H9 (cell line): Measurements from ENCODE around the gene NPTXR. TPM values are rescaled to one million over a fixed set of nuclear protein-coding genes. Genes with fewer than 3 reads are reported as not detected.

Source experiments
- DNase-seq: peaks from one replicate; pipeline ENCODE4 v3.0.0-alpha.2; 2017
- H2AFZ ChIP-seq: one replicate; pipeline ENCODE4 v1.6.1; 2013; ENCODE audit warnings: mild to moderate bottlenecking, low read length, control low read depth, moderate library complexity
- H2AK5ac ChIP-seq: 2 replicates; pipeline ENCODE4 v1.6.1; 2013; ENCODE audit warnings: low read length, control low read depth, mixed read lengths; ENCODE audit not compliant: insufficient read length
- H2BK120ac ChIP-seq: one replicate; pipeline ENCODE4 v1.6.1; 2013; ENCODE audit warnings: low read depth, mild to moderate bottlenecking, low read length, control low read depth, inconsistent platforms; ENCODE audit not compliant: poor library complexity, severe bottlenecking
- H2BK12ac ChIP-seq: 2 replicates; pipeline ENCODE4 v1.6.1; 2013; ENCODE audit warnings: low read length, control low read depth, mixed read lengths, low read depth; ENCODE audit not compliant: insufficient read length
- H2BK15ac ChIP-seq: 2 replicates; pipeline ENCODE4 v1.6.1; 2013; ENCODE audit warnings: low read depth, low read length, control low read depth
- H2BK20ac ChIP-seq: one replicate; pipeline ENCODE4 v1.6.1; 2013; ENCODE audit warnings: low read depth, mild to moderate bottlenecking, low read length, control low read depth, inconsistent platforms; ENCODE audit not compliant: poor library complexity, severe bottlenecking
- H2BK5ac ChIP-seq: 2 replicates; pipeline ENCODE4 v1.6.1; 2013; ENCODE audit warnings: low read length, control low read depth, mixed read lengths; ENCODE audit not compliant: insufficient read length
- H3K14ac ChIP-seq: 2 replicates; pipeline ENCODE4 v1.6.1; 2013; ENCODE audit warnings: low read length, control low read depth; ENCODE audit not compliant: insufficient read depth
- H3K18ac ChIP-seq: 2 replicates; pipeline ENCODE4 v1.6.1; 2013; ENCODE audit warnings: low read depth, mild to moderate bottlenecking, mixed read lengths, low read length, control low read depth; ENCODE audit not compliant: insufficient read length
- H3K23ac ChIP-seq: 2 replicates; pipeline ENCODE4 v1.6.1; 2013; ENCODE audit warnings: low read length, control low read depth, mixed read lengths, low read depth; ENCODE audit not compliant: insufficient read length
- H3K23me2 ChIP-seq: 2 replicates; pipeline ENCODE4 v1.6.1; 2013; ENCODE audit warnings: low read depth, mild to moderate bottlenecking, mixed read lengths, low read length, control low read depth; ENCODE audit not compliant: insufficient read length, poor library complexity, severe bottlenecking
- H3K27ac ChIP-seq: 2 replicates; pipeline ENCODE4 v1.5.1; 2013; ENCODE audit warnings: low read length, control low read depth, mixed read lengths, low read depth; ENCODE audit not compliant: insufficient read length
- H3K27me3 ChIP-seq: 2 replicates; pipeline ENCODE4 v1.6.1; 2013; ENCODE audit warnings: low read length, control low read depth, inconsistent platforms; ENCODE audit not compliant: insufficient read depth
- H3K4ac ChIP-seq: 2 replicates; pipeline ENCODE4 v1.6.1; 2013; ENCODE audit warnings: low read depth, mild to moderate bottlenecking, control low read depth, inconsistent platforms, low read length, moderate library complexity
- H3K4me1 ChIP-seq: 2 replicates; pipeline ENCODE4 v1.6.1; 2013; ENCODE audit warnings: low read length, control low read depth, inconsistent platforms; ENCODE audit not compliant: insufficient read depth
- H3K4me2 ChIP-seq: 2 replicates; pipeline ENCODE4 v1.6.1; 2013; ENCODE audit warnings: low read length, control low read depth, mixed read lengths; ENCODE audit not compliant: insufficient read length, insufficient read depth
- H3K56ac ChIP-seq: 2 replicates; pipeline ENCODE4 v1.6.1; 2013; ENCODE audit warnings: low read depth, mild to moderate bottlenecking, mixed read lengths, low read length, control low read depth; ENCODE audit not compliant: insufficient read length
- H3K79me1 ChIP-seq: 2 replicates; pipeline ENCODE4 v1.6.1; 2013; ENCODE audit warnings: low read depth, mild to moderate bottlenecking, moderate library complexity, low read length, control low read depth, inconsistent platforms; ENCODE audit not compliant: insufficient read depth, poor library complexity, severe bottlenecking
- H3K79me2 ChIP-seq: 2 replicates; pipeline ENCODE4 v1.6.1; 2013; ENCODE audit warnings: low read length, control low read depth, inconsistent platforms; ENCODE audit not compliant: insufficient read depth
- H3K9ac ChIP-seq: 2 replicates; pipeline ENCODE4 v1.6.1; 2013; ENCODE audit warnings: low read length, control low read depth, mixed read lengths; ENCODE audit not compliant: insufficient read length; ENCODE audit errors: extremely low read depth
- H3K9me3 ChIP-seq: one replicate; pipeline ENCODE4 v1.6.1; 2013; ENCODE audit warnings: low read depth, low read length, inconsistent platforms; ENCODE audit not compliant: control insufficient read depth
- H3T11ph ChIP-seq: one replicate; pipeline ENCODE4 v1.6.1; 2013; ENCODE audit warnings: mild to moderate bottlenecking, low read length, control low read depth, inconsistent platforms
- H4K20me1 ChIP-seq: one replicate; pipeline ENCODE4 v1.6.1; 2013; ENCODE audit not compliant: control insufficient read depth, insufficient read length, insufficient read depth
- H4K5ac ChIP-seq: 2 replicates; pipeline ENCODE4 v1.6.1; 2013; ENCODE audit warnings: low read depth, mild to moderate bottlenecking, mixed read lengths, low read length, control low read depth; ENCODE audit not compliant: insufficient read length
- H4K8ac ChIP-seq: replicated peaks from 2 replicates; pipeline ENCODE4 v1.6.1; 2013; ENCODE audit warnings: low read length, control low read depth, mixed read lengths, low read depth; ENCODE audit not compliant: insufficient read length
- H4K91ac ChIP-seq: 2 replicates; pipeline ENCODE4 v1.6.1; 2013; ENCODE audit warnings: low read depth, mild to moderate bottlenecking, moderate library complexity, mixed read lengths, low read length, control low read depth; ENCODE audit not compliant: insufficient read length
- H3K27ac Mint-ChIP-seq, 3 experiments: 2 replicates in 2 of 3; 3 replicates in 1 of 3; pipeline ENCODE4 v1.8.0; 2020 to 2021; ENCODE audit warnings: mixed read lengths in 3 of 3, mild to moderate bottlenecking in 1 of 3, moderate library complexity in 1 of 3
- H3K27me3 Mint-ChIP-seq: 2 replicates; pipeline ENCODE4 v1.8.0; 2021; ENCODE audit warnings: low read depth, mild to moderate bottlenecking, moderate library complexity, mixed read lengths
- H3K36me3 Mint-ChIP-seq, 3 experiments: 2 replicates in 2 of 3; 3 replicates in 1 of 3; pipeline ENCODE4 v1.8.0; 2020 to 2021; ENCODE audit warnings: low read depth in 3 of 3, mixed read lengths in 3 of 3; ENCODE audit not compliant: insufficient read depth in 1 of 3
- H3K4me1 Mint-ChIP-seq, 2 experiments: 2 replicates each; pipeline ENCODE4 v1.8.0; 2020; ENCODE audit warnings: mixed read lengths in 2 of 2
- H3K4me3 Mint-ChIP-seq, 2 experiments: 2 replicates in 1 of 2; 3 replicates in 1 of 2; pipeline ENCODE4 v1.8.0; 2020 to 2021; ENCODE audit warnings: mild to moderate bottlenecking in 2 of 2, mixed read lengths in 2 of 2, moderate library complexity in 1 of 2
- H3K9me3 Mint-ChIP-seq, 2 experiments: 2 replicates in 1 of 2; 3 replicates in 1 of 2; pipeline ENCODE4 v1.8.0; 2020; ENCODE audit warnings: mild to moderate bottlenecking in 2 of 2, mixed read lengths in 2 of 2, moderate library complexity in 1 of 2
- CTCF ChIP-seq: fragments of 200-600 bp; sonication (generic); conservative IDR thresholded peaks from 3 replicates; pipeline ENCODE4 v1.8.0; 2021; ENCODE audit warnings: antibody characterized with exemption, mild to moderate bottlenecking
- WGBS: extraction: QIAGEN DNeasy Blood & Tissue Kit; methylation state at CpG from one replicate; pipeline ENCODE4 v1.1.7; 2013; ENCODE audit warnings: missing lambda C conversion rate, low lambda C conversion rate, mixed read lengths; ENCODE audit not compliant: insufficient read length; ENCODE audit errors: extremely low coverage; 5-methylcytosine and 5-hydroxymethylcytosine counted together
- total RNA-seq: library from RNA; stranded (reverse); gene quantifications from 2 replicates; pipeline ENCODE4 v1.2.1, GENCODE V29; 2021

Gene NPTXR
- total RNA-seq, 1 experiment from 2014 or later, result 8.1 TPM

- no peak for DNase-seq
- H3T11ph ChIP-seq, result no peak overlapping the region
Measured at GRCh38 chr22:38817196-38817595, 26.6 kb downstream of the NPTXR start.

More at GRCh38 chr22:38817196-38817595, 26.6 kb downstream of the NPTXR start:
- no peak overlapping the region for H3K27ac Mint-ChIP-seq
- Histone ChIP-seq H3K79me1 (no peaks in the 10 kb centered on the region), H2BK15ac (no peak overlapping the region), H4K20me1 (no peaks in the 10 kb centered on the region), H3K27me3 (no peaks in the 10 kb centered on the region), H3K18ac (no peak overlapping the region), H4K91ac (no peak overlapping the region), H3K79me2 (no peaks in the 10 kb centered on the region), H2AK5ac (no peak overlapping the region), H3K9ac (no peak overlapping the region), H3K4me1 (no peaks in the 10 kb centered on the region), H4K8ac (no peak overlapping the region), H3K56ac (no peak overlapping the region), H3K23ac (no peak overlapping the region), H2BK12ac (no peak overlapping the region), H2BK5ac (no peak overlapping the region), H3K4me2 (no peak overlapping the region), H3K14ac (no peak overlapping the region), H3K4ac (no peak overlapping the region), H2AFZ (no peak overlapping the region), H4K5ac (no peak overlapping the region), H2BK120ac (no peak overlapping the region), H3K27ac (no peak overlapping the region), H3K23me2 (no peaks in the 10 kb centered on the region), H3K9me3 (no peaks in the 10 kb centered on the region), H2BK20ac (no peak overlapping the region)
- no peaks in the 10 kb centered on the region for H3K36me3 Mint-ChIP-seq
- H3K9me3 Mint-ChIP-seq, result no peaks in the 10 kb centered on the region
- no peak for TF ChIP-seq CTCF
- peaks cover 4 to 15% of the 10 kb centered on the region in 2 experiments; a peak in 3 of 4 replicates for H3K4me1 Mint-ChIP-seq
- H3K27me3 Mint-ChIP-seq, result peaks cover 46% of the 10 kb centered on the region
- no CpG with 5 or more reads among the region's 6 CpGs for WGBS
- no peak overlapping the region for H3K4me3 Mint-ChIP-seq
